ENCODE measurements around the gene TMOD1. TPM values are rescaled to one million over a fixed set of nuclear protein-coding genes. Genes with fewer than 3 reads are reported as not detected.

The TMOD1 gene
- total RNA-seq, 1 experiment from 2014 or later: 3.0 TPM

- peak; percentile 39 for DNase-seq (ENCODE audit: low read depth, low spot score)
- in situ Hi-C loops (cut with HindIII; ENCODE audit: low pct_unique_long_range_greater_than_20kb, low sequenced_read_pairs): loop anchor here (25.0 kb wide), 1 partner anchor 167 kb away; no protein-coding TSS in a partner anchor
Observed at GRCh38 chr9:97629156-97629555, 127.7 kb downstream of the TMOD1 start.

GRCh38 chr9:97630591-97630990 is 129.1 kb downstream of the TMOD1 start:
- DNase-seq (ENCODE audit: low read depth, low spot score): no peak
- in situ Hi-C loops (cut with HindIII; ENCODE audit: low pct_unique_long_range_greater_than_20kb, low sequenced_read_pairs): loop anchor here (25.0 kb wide), 1 partner anchor 168 kb away; no protein-coding TSS in a partner anchor

GRCh38 chr9:97632248-97632984 is 130.9 kb downstream of the TMOD1 start:
- DNase-seq (ENCODE audit: low read depth, low spot score): peak; percentile 8
- in situ Hi-C loops (cut with HindIII; ENCODE audit: low pct_unique_long_range_greater_than_20kb, low sequenced_read_pairs): loop anchor here (25.0 kb wide), 1 partner anchor 170 kb away; no protein-coding TSS in a partner anchor

GRCh38 chr9:97632985-97633858 is 131.8 kb downstream of the TMOD1 start, which contains the start of the genes NCBP1 and TSTD2:
NCBP1 (plus strand) TSS chr9:97633821; CDS start chr9:97633882, 61 bp downstream.
TSTD2 (minus strand) TSS chr9:97633368; CDS start chr9:97627562, 5,806 bp downstream.
- in situ Hi-C loops (cut with HindIII; ENCODE audit: low pct_unique_long_range_greater_than_20kb, low sequenced_read_pairs): loop anchor here (25.0 kb wide), 1 partner anchor 171 kb away; no protein-coding TSS in a partner anchor
- peak; percentile 98 for DNase-seq (ENCODE audit: low read depth, low spot score)

- DNase-seq (ENCODE audit: low read depth, low spot score): no peak
Observed at GRCh38 chr9:97633859-97634490, 132.5 kb downstream of the TMOD1 start.

GRCh38 chr9:97635026-97635425 is 133.6 kb downstream of the TMOD1 start:
- in situ Hi-C loops (cut with HindIII; ENCODE audit: low pct_unique_long_range_greater_than_20kb, low sequenced_read_pairs): loop anchor here (25.0 kb wide), 1 partner anchor 173 kb away; no protein-coding TSS in a partner anchor
- DNase-seq (ENCODE audit: low read depth, low spot score): no peak

More at GRCh38 chr9:97633859-97634490, 132.5 kb downstream of the TMOD1 start:
- in situ Hi-C loops (cut with HindIII; ENCODE audit: low pct_unique_long_range_greater_than_20kb, low sequenced_read_pairs): loop anchor here (25.0 kb wide), 1 partner anchor 172 kb away; no protein-coding TSS in a partner anchor

- in situ Hi-C loops (cut with HindIII; ENCODE audit: low pct_unique_long_range_greater_than_20kb, low sequenced_read_pairs): loop anchor here (25.0 kb wide), 1 partner anchor 175 kb away; no protein-coding TSS in a partner anchor
- DNase-seq (ENCODE audit: low read depth, low spot score): no peak
Observed at GRCh38 chr9:97636903-97637302, 135.4 kb downstream of the TMOD1 start.

- in situ Hi-C loops (cut with HindIII; ENCODE audit: low pct_unique_long_range_greater_than_20kb, low sequenced_read_pairs): loop anchor here (25.0 kb wide), 1 partner anchor 176 kb away; no protein-coding TSS in a partner anchor
- DNase-seq (ENCODE audit: low read depth, low spot score): peak; percentile 31
Observed at GRCh38 chr9:97638666-97639065, 137.2 kb downstream of the TMOD1 start.

GRCh38 chr9:97640325-97640724 is 138.9 kb downstream of the TMOD1 start:
- in situ Hi-C loops (cut with HindIII; ENCODE audit: low pct_unique_long_range_greater_than_20kb, low sequenced_read_pairs): loop anchor here (25.0 kb wide), 1 partner anchor 178 kb away; no protein-coding TSS in a partner anchor
- no peak for DNase-seq (ENCODE audit: low read depth, low spot score)

GRCh38 chr9:97645720-97646119 is 144.3 kb downstream of the TMOD1 start:
- no peak for DNase-seq (ENCODE audit: low read depth, low spot score)
- in situ Hi-C loops (cut with HindIII; ENCODE audit: low pct_unique_long_range_greater_than_20kb, low sequenced_read_pairs): loop anchor here (25.0 kb wide), 1 partner anchor 183 kb away; no protein-coding TSS in a partner anchor

GRCh38 chr9:97647996-97648395 is 146.5 kb downstream of the TMOD1 start:
- no peak for DNase-seq (ENCODE audit: low read depth, low spot score)
- in situ Hi-C loops (cut with HindIII; ENCODE audit: low pct_unique_long_range_greater_than_20kb, low sequenced_read_pairs): loop anchor here (25.0 kb wide), 1 partner anchor 186 kb away; no protein-coding TSS in a partner anchor

Other genes starting within 250 kb of the TMOD1 start
- 0.37 and 0.88 TPM in 2 replicates for gene CCDC180, start 194.0 kb upstream of the TMOD1 start, total RNA-seq (2014; rRNA removed; shearing (Covaris generic))
- 92.8 and 97.1 TPM in 2 replicates for gene TDRD7, start 89.6 kb upstream of the TMOD1 start, total RNA-seq (2014; rRNA removed; shearing (Covaris generic))
- gene TSTD2, start 131.7 kb downstream of the TMOD1 start, total RNA-seq (2014; rRNA removed; shearing (Covaris generic)): 17.7 and 17.9 TPM in 2 replicates
- 51.9 and 52.5 TPM in 2 replicates for gene NCBP1, start 132.2 kb downstream of the TMOD1 start, total RNA-seq (2014; rRNA removed; shearing (Covaris generic))
- 9.9 and 10.8 TPM in 2 replicates for gene XPA, start 195.7 kb downstream of the TMOD1 start, total RNA-seq (2014; rRNA removed; shearing (Covaris generic))